Lower leg skin (tissue), 3 donors: ENCODE measurements around the gene SLC6A14.

ENCODE experiments used
- POLR2A ChIP-seq, 2 donors: fragments of 450-650 bp; IDR thresholded peaks; one replicate each; pipeline ENCODE4 v1.6.1; 2016 to 2017; ENCODE audit warnings: antibody characterized with exemption in 2 of 2, mild to moderate bottlenecking in 1 of 2, moderate library complexity in 1 of 2
- TF ChIP-seq, protein P1 (sequence below), 3 donors: fragments of 450-650 bp; IDR thresholded peaks; one replicate each; pipeline ENCODE4 v1.5.1; 2016; ENCODE audit warnings: antibody characterized with exemption in 3 of 3, mild to moderate bottlenecking in 3 of 3, moderate library complexity in 2 of 3

DNA sequence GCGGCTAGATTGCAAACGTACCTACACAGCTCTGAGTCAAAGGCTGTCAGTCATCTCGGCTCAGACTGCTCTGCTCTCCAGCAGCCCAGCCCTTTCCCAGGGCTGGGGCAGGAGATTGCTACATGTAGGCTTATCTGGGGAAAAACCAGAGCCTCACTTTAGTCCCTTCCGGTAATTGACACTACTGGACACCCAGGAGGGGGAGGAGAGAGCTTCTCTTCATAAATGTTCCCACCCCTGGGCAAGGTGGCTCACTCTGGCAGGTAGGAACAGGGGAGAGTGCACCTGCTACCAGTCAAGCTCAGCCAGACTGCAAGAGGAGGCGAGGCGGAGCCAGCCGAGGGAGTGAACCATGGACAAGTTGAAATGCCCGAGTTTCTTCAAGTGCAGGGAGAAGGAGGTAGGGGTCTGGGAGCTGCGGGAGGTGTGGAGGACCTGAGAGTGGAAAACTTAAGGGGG lies at the start of gene SLC6A14:
- TF ChIP-seq, protein P1, sequence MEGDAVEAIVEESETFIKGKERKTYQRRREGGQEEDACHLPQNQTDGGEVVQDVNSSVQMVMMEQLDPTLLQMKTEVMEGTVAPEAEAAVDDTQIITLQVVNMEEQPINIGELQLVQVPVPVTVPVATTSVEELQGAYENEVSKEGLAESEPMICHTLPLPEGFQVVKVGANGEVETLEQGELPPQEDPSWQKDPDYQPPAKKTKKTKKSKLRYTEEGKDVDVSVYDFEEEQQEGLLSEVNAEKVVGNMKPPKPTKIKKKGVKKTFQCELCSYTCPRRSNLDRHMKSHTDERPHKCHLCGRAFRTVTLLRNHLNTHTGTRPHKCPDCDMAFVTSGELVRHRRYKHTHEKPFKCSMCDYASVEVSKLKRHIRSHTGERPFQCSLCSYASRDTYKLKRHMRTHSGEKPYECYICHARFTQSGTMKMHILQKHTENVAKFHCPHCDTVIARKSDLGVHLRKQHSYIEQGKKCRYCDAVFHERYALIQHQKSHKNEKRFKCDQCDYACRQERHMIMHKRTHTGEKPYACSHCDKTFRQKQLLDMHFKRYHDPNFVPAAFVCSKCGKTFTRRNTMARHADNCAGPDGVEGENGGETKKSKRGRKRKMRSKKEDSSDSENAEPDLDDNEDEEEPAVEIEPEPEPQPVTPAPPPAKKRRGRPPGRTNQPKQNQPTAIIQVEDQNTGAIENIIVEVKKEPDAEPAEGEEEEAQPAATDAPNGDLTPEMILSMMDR (IDR thresholded peaks at IDR 0.05) = no peak
- no peak for TF ChIP-seq POLR2A (IDR thresholded peaks at IDR 0.05)
